GM23248 (cell line): ENCODE data around the gene NAXE.

ENCODE experiments used
- EZH2 ChIP-seq: fragments of 200-600 bp; sonication (generic); IDR thresholded peaks from 2 replicates; pipeline ENCODE4 v1.6.1; 2018; ENCODE audit warnings: antibody characterized with exemption, mild to moderate bottlenecking; ENCODE audit not compliant: insufficient read depth, poor library complexity, severe bottlenecking
- EZH2phosphoT487 ChIP-seq: fragments of 200-600 bp; sonication (generic); IDR thresholded peaks from 2 replicates; pipeline ENCODE4 v1.6.1; 2018; ENCODE audit warnings: antibody characterized with exemption, moderate library complexity, mild to moderate bottlenecking, low read depth; ENCODE audit not compliant: insufficient read depth

GRCh38 chr1:156586892-156587477 is 4.6 kb upstream of the NAXE start:
- TF ChIP-seq EZH2, result no peak
- no peak for TF ChIP-seq EZH2phosphoT487
